GM12878 (cell line): ENCODE data around the gene IL19. TPM values are rescaled to one million over a fixed set of nuclear protein-coding genes. Genes with fewer than 3 reads are reported as not detected.

Experiments
- ATAC-seq: fragments of 200-7000 bp; cut with Tn5 transposase; 3 replicates; pipeline ENCODE4 v1.9.1; 2020; ENCODE audit warnings: mild to moderate bottlenecking, moderate library complexity
- BruUV-seq: library from RNA; stranded (reverse); fragments of 400-500 nt; replicated peaks from 2 replicates; lab custom pipeline; 2021; lab: Mats Ljungman, UMichigan
- CTCF ChIA-PET: fragments of 300-600 bp; sonication (Branson Sonifier 250); formaldehyde crosslinking; extraction: SDS; loops from one replicate; lab custom pipeline; 2021; ENCODE audit warnings: inconsistent platforms; lab: Yijun Ruan, JAX
- POLR2A ChIA-PET: fragments of 350-600 bp; formaldehyde crosslinking; extraction: SDS; loops from one replicate; lab custom pipeline; 2021; ENCODE audit warnings: inconsistent platforms; lab: Charles Lee
- RAD21 ChIA-PET: fragments of 300-600 bp; sonication (Branson Sonifier 250); formaldehyde crosslinking; loops from one replicate; lab custom pipeline; 2023; ENCODE audit warnings: antibody characterized with exemption; ENCODE audit not compliant: unreplicated experiment; lab: Charles Lee
- SMC1A ChIA-PET: fragments of 300-600 bp; sonication (Branson Sonifier 250); formaldehyde crosslinking; loops from one replicate; lab custom pipeline; 2023; ENCODE audit not compliant: unreplicated experiment, uncharacterized antibody; lab: Charles Lee
- DNase-seq: peaks from one replicate; pipeline ENCODE4 v3.0.0-alpha.2; 2011; ENCODE audit warnings: low read depth, low spot score
- FAIRE-seq: peaks from 3 replicates; lab custom pipeline; 2011; peaks lifted over from hg19 to GRCh38; lab: Jason Lieb, UNC
- H2AFZ ChIP-seq: 2 replicates; pipeline ENCODE4 v1.6.0; 2011; ENCODE audit warnings: low read depth, low read length, control low read depth; ENCODE audit not compliant: control insufficient read depth
- H3K27ac ChIP-seq: 2 replicates; pipeline ENCODE4 v1.5.1; 2011; ENCODE audit warnings: control low read depth; ENCODE audit not compliant: control insufficient read depth, insufficient read depth
- H3K27me3 ChIP-seq, 2 experiments: replicated peaks in 1 of 2; 2 replicates each; pipeline versions ENCODE4 v1.6.0 to v1.6.1; 2011; ENCODE audit warnings: low read length in 1 of 2; ENCODE audit not compliant: control insufficient read depth in 2 of 2, insufficient read depth in 2 of 2
- H3K36me3 ChIP-seq, 2 experiments: 2 replicates each; pipeline ENCODE4 v1.5.1; 2011; ENCODE audit warnings: low read length in 1 of 2; ENCODE audit not compliant: control insufficient read depth in 2 of 2, insufficient read depth in 2 of 2
- H3K4me1 ChIP-seq: 2 replicates; pipeline ENCODE4 v1.6.1; 2011; ENCODE audit warnings: mild to moderate bottlenecking, low read length, moderate library complexity, mixed read lengths; ENCODE audit not compliant: control insufficient read depth, insufficient read depth
- H3K4me2 ChIP-seq: 2 replicates; pipeline ENCODE4 v1.6.0; 2011; ENCODE audit warnings: control low read depth; ENCODE audit not compliant: control insufficient read depth, insufficient read depth
- H3K4me3 ChIP-seq: fragments of 200-600 bp; sonication (generic); 2 replicates; pipeline ENCODE4 v1.5.1; 2016
- H3K79me2 ChIP-seq: 2 replicates; pipeline ENCODE4 v1.6.0; 2011; ENCODE audit warnings: low read length; ENCODE audit not compliant: control insufficient read depth, insufficient read depth
- H3K9ac ChIP-seq: 2 replicates; pipeline ENCODE4 v1.8.0; 2011; ENCODE audit warnings: low read length, control low read depth, mixed read lengths; ENCODE audit not compliant: control insufficient read depth, insufficient read depth
- H3K9me3 ChIP-seq: replicated peaks from 3 replicates; pipeline ENCODE4 v1.5.1; 2011; ENCODE audit warnings: mild to moderate bottlenecking, low read length; ENCODE audit not compliant: control insufficient read depth, insufficient read depth
- H4K20me1 ChIP-seq: 2 replicates; pipeline ENCODE4 v1.6.0; 2011; ENCODE audit not compliant: control insufficient read depth, insufficient read depth
- BACH1 ChIP-seq: fragments of 450-650 bp; IDR thresholded peaks from 2 replicates; pipeline ENCODE4 v1.6.1; 2017; ENCODE audit warnings: mild to moderate bottlenecking, borderline replicate concordance
- BRCA1 ChIP-seq: IDR thresholded peaks from 2 replicates; pipeline ENCODE4 v1.6.1; 2011; ENCODE audit warnings: low read depth, low read length, improper control_type of control experiment
- CREM ChIP-seq: IDR thresholded peaks from 2 replicates; pipeline ENCODE4 v1.6.1; 2014; ENCODE audit warnings: antibody characterized with exemption, low read depth
- EED ChIP-seq: sonication (generic); IDR thresholded peaks from 2 replicates; pipeline ENCODE4 v1.6.1; 2016; ENCODE audit warnings: antibody characterized with exemption, low read depth
- ETV6 ChIP-seq, 2 experiments: fragments of 450-650 bp in 1 of 2; IDR thresholded peaks in 1 of 2; conservative IDR thresholded peaks in 1 of 2; 2 replicates each; pipeline ENCODE4 v1.6.1; 2014; ENCODE audit warnings: antibody characterized with exemption in 1 of 2, borderline replicate concordance in 1 of 2, low read depth in 1 of 2, mild to moderate bottlenecking in 1 of 2, moderate library complexity in 1 of 2
- IRF4 ChIP-seq: IDR thresholded peaks from 2 replicates; pipeline ENCODE4 v1.6.1; 2011; ENCODE audit warnings: low read depth, low read length
- NFIC ChIP-seq: IDR thresholded peaks from 2 replicates; pipeline ENCODE4 v1.6.1; 2012; ENCODE audit warnings: low read depth, mild to moderate bottlenecking, inconsistent platforms, low read length, moderate library complexity
- NRF1 ChIP-seq: conservative IDR thresholded peaks from 2 replicates; pipeline ENCODE4 v1.6.1; 2011; ENCODE audit warnings: mild to moderate bottlenecking, low read depth, low read length, improper control_type of control experiment
- PML ChIP-seq: IDR thresholded peaks from 2 replicates; pipeline ENCODE4 v1.6.1; 2012; ENCODE audit warnings: low read length, inconsistent platforms
- POLR2A ChIP-seq: IDR thresholded peaks from 2 replicates; pipeline ENCODE4 v1.6.1; 2011; ENCODE audit warnings: low read depth, mild to moderate bottlenecking, low read length
- RAD21 ChIP-seq: IDR thresholded peaks from 2 replicates; pipeline ENCODE4 v1.6.1; 2011; ENCODE audit warnings: mild to moderate bottlenecking, low read depth, low read length, moderate library complexity; ENCODE audit not compliant: insufficient read depth
- RUNX3 ChIP-seq: IDR thresholded peaks from 2 replicates; pipeline ENCODE4 v1.6.1; 2012; ENCODE audit warnings: low read length, inconsistent platforms
- SMAD5 ChIP-seq: IDR thresholded peaks from 2 replicates; pipeline ENCODE4 v1.6.1; 2016; ENCODE audit warnings: antibody characterized with exemption, low read depth
- WGBS: methylation state at CpG from one replicate; pipeline ENCODE4 v1.1.6; 2016; ENCODE audit warnings: low lambda C conversion rate; ENCODE audit not compliant: insufficient replicate concordance, insufficient coverage; ENCODE audit errors: missing lambda C conversion rate; 5-methylcytosine and 5-hydroxymethylcytosine counted together
- in situ Hi-C: fragments of 300-500 bp; cut with MboI; formaldehyde crosslinking; loops from 9 replicates; pipeline ENCODE4 v1.14.3; 2018; ENCODE audit warnings: mixed read lengths
- intact Hi-C: fragments of 100-400 bp; cut with micrococcal nuclease; formaldehyde crosslinking; loops from one replicate; pipeline ENCODE4 v1.14.2; 2022; ENCODE audit not compliant: unreplicated experiment
- polyA plus RNA-seq, 11 experiments: library from polyadenylated mRNA; depleted of rRNA in 4 of 11; unstranded in 6 of 11; stranded (reverse) in 5 of 11; fragments of >200 nt; fragmentation: Nextera tagmentation in 4 of 11; fragmentation: Illumina TruSeq in 1 of 11; extraction: Ambion mirVana in 4 of 11; extraction: Trizol in 1 of 11; gene quantifications; 1 replicate in 1 of 11; 2 replicates in 10 of 11; pipeline versions ENCODE4 v1.2.1 to v1.2.3, GENCODE V29; 2011 to 2016; ENCODE audit warnings: inconsistent platforms in 2 of 11, missing spikeins in 2 of 11, low read depth in 1 of 11
- total RNA-seq, 4 experiments: library from RNA; depleted of rRNA in 3 of 4; stranded (reverse); fragments of >200 nt in 3 of 4; fragmentation: Illumina TruSeq in 1 of 4; extraction: Trizol in 1 of 4; gene quantifications; 2 replicates each; pipeline versions ENCODE4 v1.2.1 to v1.2.3, GENCODE V29; 2013 to 2021
- TF ChIP-seq, protein P1 (sequence below): IDR thresholded peaks from 2 replicates; pipeline ENCODE4 v1.6.1; 2012; ENCODE audit warnings: low read depth, low read length, improper control_type of control experiment
- TF ChIP-seq, protein P2 (sequence below): IDR thresholded peaks from 2 replicates; pipeline ENCODE4 v1.6.1; 2011; ENCODE audit warnings: borderline replicate concordance, low read depth, mild to moderate bottlenecking, moderate library complexity, low read length; ENCODE audit not compliant: insufficient read depth, poor library complexity, severe bottlenecking
- TF ChIP-seq, protein P3 (sequence below): IDR thresholded peaks from 2 replicates; pipeline ENCODE4 v1.6.1; 2011; ENCODE audit warnings: mild to moderate bottlenecking, low read depth, low read length, moderate library complexity; ENCODE audit not compliant: insufficient replicate concordance

IL19 gene
- total and polyA plus RNA-seq, 10 of the 15 experiments (the other 5 are each of a cell fraction or from before 2014, with no cell fraction given): 0.10 to 0.73 (median 0.28) TPM; not detected in 6

DNA sequence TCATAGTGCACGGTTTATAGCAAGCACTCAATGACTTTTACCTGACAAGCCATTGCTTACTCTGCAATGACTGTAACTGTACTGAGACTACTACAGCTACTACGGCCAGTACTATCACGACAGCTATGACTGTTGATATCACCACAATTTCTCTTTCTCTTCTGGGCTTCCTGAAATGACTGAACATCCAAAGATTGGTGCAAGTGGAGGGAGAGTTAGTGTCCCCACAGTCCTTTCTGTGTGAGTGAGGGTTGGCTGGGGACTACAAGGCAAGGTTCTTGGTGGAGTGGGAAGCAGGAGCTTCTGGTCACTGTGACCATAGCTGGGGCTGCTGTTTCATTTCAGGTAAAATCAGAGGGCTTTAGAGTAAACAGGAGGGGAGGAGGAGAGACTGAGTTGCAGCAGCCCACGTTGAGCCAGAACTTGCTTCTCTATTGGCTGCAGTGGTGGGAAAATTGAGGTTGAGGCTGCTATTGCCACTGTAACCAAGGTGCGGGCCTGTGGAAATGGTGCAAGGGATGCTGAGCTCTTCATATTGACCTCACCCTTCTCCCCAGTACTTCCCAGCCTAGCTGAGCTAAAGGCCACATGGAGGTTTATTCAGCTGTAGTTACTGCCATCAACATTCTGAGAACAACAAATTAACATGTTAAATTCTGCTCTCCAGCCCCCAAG is 15.8 kb downstream of the IL19 start (continued):
- TF ChIP-seq PML (no peak), RUNX3 (peak; percentile 41; the same call in 1 of the 2 replicates), IRF4 (0 out of 2 replicates have a peak, but pooled peaks have one; percentile 37), EED (0 out of 2 replicates have a peak, but pooled peaks have one; percentile 24), CREM (no peak), ETV6 (conservative IDR thresholded peaks at IDR 0.05 in 1 of 2, IDR thresholded peaks at IDR 0.05 in 1 of 2; ENCODE audit: borderline replicate concordance in 1 of 2, low read depth in 1 of 2) (no peak), NRF1 (no peak), BACH1 (no peak), NFIC (no peak), SMAD5 (no peak), POLR2A (no peak)
- TF ChIP-seq, protein P1, sequence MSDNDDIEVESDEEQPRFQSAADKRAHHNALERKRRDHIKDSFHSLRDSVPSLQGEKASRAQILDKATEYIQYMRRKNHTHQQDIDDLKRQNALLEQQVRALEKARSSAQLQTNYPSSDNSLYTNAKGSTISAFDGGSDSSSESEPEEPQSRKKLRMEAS: no peak

- BruUV-seq: no TSS peak
- H2AFZ ChIP-seq: no peak overlapping the region
- in situ Hi-C loops: loop anchor here (10.0 kb wide), 1 partner anchor 733 kb away; the partner anchor contains the start of gene RHEX
- H3K79me2 ChIP-seq: peaks cover 9% of the 10 kb centered on the region
- DNase-seq: no peak
- no peak overlapping the region for H3K9ac ChIP-seq
- no peak for FAIRE-seq
- SMC1A ChIA-PET: interaction anchor here (1.0 to 18.3 kb wide), 4 partner anchors 12 to 194 kb away, joined by 3 to 410 read pairs (median 7); partner anchors contain the start of genes IL10 and IL19
- POLR2A ChIA-PET: interaction anchor here (13.9 kb wide), 1 partner anchor 17 kb away, joined by 283 read pairs; the partner anchor contains the start of genes IL10 and IL19
- H4K20me1 ChIP-seq: no peaks in the 10 kb centered on the region
- no peak for ATAC-seq
- H3K27ac ChIP-seq: no peak overlapping the region
- H3K9me3 ChIP-seq: no peaks in the 10 kb centered on the region
- TF ChIP-seq, protein P2, sequence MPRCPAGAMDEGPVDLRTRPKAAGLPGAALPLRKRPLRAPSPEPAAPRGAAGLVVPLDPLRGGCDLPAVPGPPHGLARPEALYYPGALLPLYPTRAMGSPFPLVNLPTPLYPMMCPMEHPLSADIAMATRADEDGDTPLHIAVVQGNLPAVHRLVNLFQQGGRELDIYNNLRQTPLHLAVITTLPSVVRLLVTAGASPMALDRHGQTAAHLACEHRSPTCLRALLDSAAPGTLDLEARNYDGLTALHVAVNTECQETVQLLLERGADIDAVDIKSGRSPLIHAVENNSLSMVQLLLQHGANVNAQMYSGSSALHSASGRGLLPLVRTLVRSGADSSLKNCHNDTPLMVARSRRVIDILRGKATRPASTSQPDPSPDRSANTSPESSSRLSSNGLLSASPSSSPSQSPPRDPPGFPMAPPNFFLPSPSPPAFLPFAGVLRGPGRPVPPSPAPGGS: peak; percentile 70
- TF ChIP-seq, protein P3, sequence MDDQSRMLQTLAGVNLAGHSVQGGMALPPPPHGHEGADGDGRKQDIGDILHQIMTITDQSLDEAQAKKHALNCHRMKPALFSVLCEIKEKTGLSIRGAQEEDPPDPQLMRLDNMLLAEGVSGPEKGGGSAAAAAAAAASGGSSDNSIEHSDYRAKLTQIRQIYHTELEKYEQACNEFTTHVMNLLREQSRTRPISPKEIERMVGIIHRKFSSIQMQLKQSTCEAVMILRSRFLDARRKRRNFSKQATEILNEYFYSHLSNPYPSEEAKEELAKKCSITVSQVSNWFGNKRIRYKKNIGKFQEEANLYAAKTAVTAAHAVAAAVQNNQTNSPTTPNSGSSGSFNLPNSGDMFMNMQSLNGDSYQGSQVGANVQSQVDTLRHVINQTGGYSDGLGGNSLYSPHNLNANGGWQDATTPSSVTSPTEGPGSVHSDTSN: peak; percentile 38
- TF ChIP-seq BRCA1 (no peak), RAD21 (no peak)
- TF ChIP-seq, all 136 proteins: peak for 2
- RAD21 ChIA-PET: interaction anchor here (0.9 to 13.8 kb wide), 4 partner anchors 17 to 125 kb away, joined by 3 to 363 read pairs (median 8); partner anchors contain the start of genes IL10 and IL19
- Histone ChIP-seq H3K4me1 (peaks cover 68% of the 10 kb centered on the region), H3K36me3 (no peaks in the 10 kb centered on the region), H3K4me3 (no peak overlapping the region), H3K4me2 (no peak overlapping the region), H3K27me3 (no peaks in the 10 kb centered on the region)
- 82% methylated on average over 5 of the region's 5 CpGs for WGBS
- CTCF ChIA-PET: interaction anchor here (1.5 to 14.2 kb wide), 4 partner anchors 11 to 48 kb away, joined by 5 to 221 read pairs (median 8); partner anchors contain the start of genes IL10 and IL19
- intact Hi-C loops: no loop called here
Measured at GRCh38 chr1:206787891-206788290, 17.3 kb downstream of the IL19 start.
